H1 (cell line): ENCODE results near the gene SLC38A10. TPM values are rescaled to one million over a fixed set of nuclear protein-coding genes. Genes with fewer than 3 reads are reported as not detected.

Experiments
- CBX5 ChIP-seq: fragments of 300-800, 300-1000 bp; sonication (generic); IDR thresholded peaks from 2 replicates; pipeline ENCODE4 v1.7.1; 2016; ENCODE audit warnings: antibody characterized with exemption, low read length, low read depth
- JUN ChIP-seq: IDR thresholded peaks from 2 replicates; pipeline ENCODE4 v1.6.1; 2011; ENCODE audit warnings: low read depth, mild to moderate bottlenecking, improper control_type of control experiment, low read length
- POLR2AphosphoS5 ChIP-seq: IDR thresholded peaks from 2 replicates; pipeline ENCODE4 v1.6.1; 2011; ENCODE audit warnings: low read depth, low read length
- RNF2 ChIP-seq: fragments of 200-900, 300-1000 bp; sonication (generic); IDR thresholded peaks from 2 replicates; pipeline ENCODE4 v1.7.1; 2016; ENCODE audit warnings: borderline replicate concordance, low read depth, mild to moderate bottlenecking, antibody characterized with exemption, low read length; ENCODE audit not compliant: poor library complexity, severe bottlenecking; ENCODE audit errors: missing control alignments
- RXRA ChIP-seq: IDR thresholded peaks from 2 replicates; pipeline ENCODE4 v1.6.1; 2011; ENCODE audit warnings: low read depth, mild to moderate bottlenecking, low read length, moderate library complexity; ENCODE audit not compliant: insufficient read depth
- TBP ChIP-seq: IDR thresholded peaks from 2 replicates; pipeline ENCODE4 v1.6.1; 2011; ENCODE audit warnings: low read depth, low read length, improper control_type of control experiment
- TCF12 ChIP-seq: IDR thresholded peaks from 2 replicates; pipeline ENCODE4 v1.6.1; 2011; ENCODE audit warnings: low read depth, mild to moderate bottlenecking, low read length
- ZNF274 ChIP-seq: IDR thresholded peaks from 2 replicates; pipeline ENCODE4 v1.7.0; 2012; ENCODE audit warnings: low read length, borderline replicate concordance; ENCODE audit errors: extremely low read depth
- polyA plus RNA-seq, 7 experiments: library from polyadenylated mRNA; depleted of rRNA in 3 of 7; stranded (reverse) in 5 of 7; unstranded in 2 of 7; fragments of >200 nt in 5 of 7; fragments of 200-250 nt in 2 of 7; gene quantifications; 1 replicate in 5 of 7; 2 replicates in 1 of 7; 4 replicates in 1 of 7; pipeline versions ENCODE4 v1.2.1 to v1.2.3, GENCODE V29; 2011 to 2013; ENCODE audit warnings: missing spikeins in 2 of 7, mixed read lengths in 2 of 7
- total RNA-seq: library from RNA; stranded (reverse); fragmentation: NEBNext Ultra II Directional; extraction: Animal tissue kit (Norgen Biotek cat#: 25700); gene quantifications from 2 replicates; pipeline ENCODE4 v1.2.1, GENCODE V29; 2021
- TF ChIP-seq, protein P1 (sequence below): IDR thresholded peaks from 2 replicates; pipeline ENCODE4 v1.6.1; 2011; ENCODE audit warnings: low read depth, mild to moderate bottlenecking, low read length; ENCODE audit not compliant: insufficient read depth

The SLC38A10 gene
- total and polyA plus RNA-seq, 2 of the 8 experiments (the other 6 are each of a cell fraction or from before 2014, with no cell fraction given) = 26.4 to 41.0 TPM

DNA sequence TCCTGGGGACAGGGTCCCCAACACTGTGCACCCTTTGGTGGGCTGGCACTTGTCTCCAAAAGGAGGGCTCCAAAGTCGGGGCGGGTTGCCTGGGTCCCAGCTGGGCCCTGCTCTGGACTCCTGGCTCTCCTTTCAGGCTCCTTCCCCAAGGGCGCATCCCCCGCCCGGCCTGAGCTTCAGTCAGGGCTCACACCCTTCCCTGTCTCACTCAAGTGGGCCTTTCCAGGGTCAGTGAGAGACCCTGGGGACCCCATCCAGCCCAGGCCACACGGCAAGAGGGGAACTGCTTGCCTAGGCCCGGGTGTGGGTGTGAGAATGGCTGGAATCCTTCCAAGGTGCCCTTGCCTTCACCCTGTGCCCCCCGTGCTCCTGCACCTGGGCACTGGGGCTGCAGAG is 41.8 kb upstream of the SLC38A10 start (continued):
- no peak for TF ChIP-seq TBP
- TF ChIP-seq CBX5 = no peak
- no peak for TF ChIP-seq POLR2AphosphoS5
- TF ChIP-seq RXRA = no peak
- TF ChIP-seq, protein P1, sequence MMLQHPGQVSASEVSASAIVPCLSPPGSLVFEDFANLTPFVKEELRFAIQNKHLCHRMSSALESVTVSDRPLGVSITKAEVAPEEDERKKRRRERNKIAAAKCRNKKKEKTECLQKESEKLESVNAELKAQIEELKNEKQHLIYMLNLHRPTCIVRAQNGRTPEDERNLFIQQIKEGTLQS = no peak
- TF ChIP-seq ZNF274 = no peak
- no peak for TF ChIP-seq TCF12
- TF ChIP-seq JUN = no peak
- TF ChIP-seq RNF2 = no peak
